SK-N-SH treated with all-trans-retinoic acid at 6 μM for 48 hours (cell line): ENCODE data around the gene KCNK5.

Experiments used
- ATAC-seq: fragments of 200-7000 bp; cut with Tn5 transposase; 3 replicates; pipeline ENCODE4 v1.9.1; 2020; ENCODE audit warnings: mild to moderate bottlenecking, moderate library complexity
- ARNTL ChIP-seq: fragments of 450-650 bp; formaldehyde crosslinking; IDR thresholded peaks from 2 replicates; pipeline ENCODE4 v1.5.0; 2020; ENCODE audit warnings: low read depth, mild to moderate bottlenecking, moderate library complexity, borderline replicate concordance
- BACH2 ChIP-seq: fragments of 250-450 bp; sonication (Bioruptor Pico); IDR thresholded peaks from 2 replicates; pipeline ENCODE4 v1.9.0; 2021; ENCODE audit warnings: mild to moderate bottlenecking, borderline replicate concordance
- CSDC2 ChIP-seq: fragments of 250-450 bp; sonication (Bioruptor Pico); IDR thresholded peaks from 2 replicates; pipeline ENCODE4 v1.5.0; 2020; ENCODE audit warnings: mild to moderate bottlenecking, moderate library complexity
- ESRRG ChIP-seq: fragments of 250-450 bp; sonication (Bioruptor Pico); IDR thresholded peaks from 2 replicates; pipeline ENCODE4 v1.6.1; 2021; ENCODE audit warnings: mild to moderate bottlenecking
- GLIS3 ChIP-seq: fragments of 250-450 bp; sonication (Bioruptor Pico); IDR thresholded peaks from 2 replicates; pipeline ENCODE4 v1.5.0; 2020; ENCODE audit warnings: mild to moderate bottlenecking, moderate library complexity
- OSR1 ChIP-seq: fragments of 250-450 bp; sonication (Bioruptor Pico); IDR thresholded peaks from 2 replicates; pipeline ENCODE4 v1.8.0; 2022; ENCODE audit warnings: moderate library complexity, mild to moderate bottlenecking, inconsistent platforms
- PPARA ChIP-seq: fragments of 250-450 bp; sonication (Bioruptor Pico); IDR thresholded peaks from 2 replicates; pipeline ENCODE4 v1.5.0; 2020; ENCODE audit warnings: mild to moderate bottlenecking, borderline replicate concordance
- SNAI2 ChIP-seq: fragments of 250-450 bp; sonication (Bioruptor Pico); IDR thresholded peaks from 2 replicates; pipeline ENCODE4 v1.5.0; 2020; ENCODE audit warnings: mild to moderate bottlenecking, moderate library complexity
- TCF4 ChIP-seq: fragments of 250-450 bp; sonication (Bioruptor Pico); IDR thresholded peaks from 2 replicates; pipeline ENCODE4 v1.8.0; 2021; ENCODE audit warnings: mild to moderate bottlenecking, moderate library complexity, borderline replicate concordance
- TOX ChIP-seq: fragments of 250-450 bp; sonication (Bioruptor Pico); IDR thresholded peaks from 2 replicates; pipeline ENCODE4 v1.8.0; 2021; ENCODE audit warnings: mild to moderate bottlenecking, moderate library complexity, borderline replicate concordance
- ZC3H10 ChIP-seq: fragments of 250-450 bp; sonication (Bioruptor Pico); IDR thresholded peaks from 2 replicates; pipeline ENCODE4 v1.5.1; 2021; ENCODE audit warnings: mild to moderate bottlenecking, moderate library complexity
- ZFP3 ChIP-seq: fragments of 250-450 bp; sonication (Bioruptor Pico); IDR thresholded peaks from 2 replicates; pipeline ENCODE4 v1.5.0; 2020; ENCODE audit warnings: mild to moderate bottlenecking, moderate library complexity
- ZFP30 ChIP-seq: fragments of 450-650 bp; formaldehyde crosslinking; IDR thresholded peaks from 2 replicates; pipeline ENCODE4 v1.5.0; 2022; ENCODE audit warnings: mild to moderate bottlenecking, moderate library complexity
- ZNF565 ChIP-seq: fragments of 450-650 bp; formaldehyde crosslinking; conservative IDR thresholded peaks from 2 replicates; pipeline ENCODE4 v1.5.0; 2020; ENCODE audit warnings: low read depth, mild to moderate bottlenecking, moderate library complexity
- ZNF70 ChIP-seq: fragments of 450-650 bp; formaldehyde crosslinking; IDR thresholded peaks from 2 replicates; pipeline ENCODE4 v1.5.0; 2020; ENCODE audit warnings: mild to moderate bottlenecking, moderate library complexity
- ZNF8 ChIP-seq: fragments of 450-650 bp; formaldehyde crosslinking; IDR thresholded peaks from 2 replicates; pipeline ENCODE4 v1.5.0; 2020; ENCODE audit warnings: mild to moderate bottlenecking, moderate library complexity
- TF ChIP-seq, protein P1 (sequence below): fragments of 250-450 bp; sonication (Bioruptor Pico); IDR thresholded peaks from 2 replicates; pipeline ENCODE4 v1.5.1; 2021; ENCODE audit warnings: mild to moderate bottlenecking, moderate library complexity
- TF ChIP-seq, protein P2 (sequence below): fragments of 250-450 bp; sonication (Bioruptor Pico); IDR thresholded peaks from 2 replicates; pipeline ENCODE4 v1.8.0; 2021; ENCODE audit warnings: low read depth, mild to moderate bottlenecking, moderate library complexity, borderline replicate concordance
- TF ChIP-seq, protein P3 (sequence below): fragments of 250-450 bp; sonication (Bioruptor Pico); IDR thresholded peaks from 2 replicates; pipeline ENCODE4 v1.5.0; 2020; ENCODE audit warnings: mild to moderate bottlenecking, moderate library complexity

The KCNK5 gene

DNA sequence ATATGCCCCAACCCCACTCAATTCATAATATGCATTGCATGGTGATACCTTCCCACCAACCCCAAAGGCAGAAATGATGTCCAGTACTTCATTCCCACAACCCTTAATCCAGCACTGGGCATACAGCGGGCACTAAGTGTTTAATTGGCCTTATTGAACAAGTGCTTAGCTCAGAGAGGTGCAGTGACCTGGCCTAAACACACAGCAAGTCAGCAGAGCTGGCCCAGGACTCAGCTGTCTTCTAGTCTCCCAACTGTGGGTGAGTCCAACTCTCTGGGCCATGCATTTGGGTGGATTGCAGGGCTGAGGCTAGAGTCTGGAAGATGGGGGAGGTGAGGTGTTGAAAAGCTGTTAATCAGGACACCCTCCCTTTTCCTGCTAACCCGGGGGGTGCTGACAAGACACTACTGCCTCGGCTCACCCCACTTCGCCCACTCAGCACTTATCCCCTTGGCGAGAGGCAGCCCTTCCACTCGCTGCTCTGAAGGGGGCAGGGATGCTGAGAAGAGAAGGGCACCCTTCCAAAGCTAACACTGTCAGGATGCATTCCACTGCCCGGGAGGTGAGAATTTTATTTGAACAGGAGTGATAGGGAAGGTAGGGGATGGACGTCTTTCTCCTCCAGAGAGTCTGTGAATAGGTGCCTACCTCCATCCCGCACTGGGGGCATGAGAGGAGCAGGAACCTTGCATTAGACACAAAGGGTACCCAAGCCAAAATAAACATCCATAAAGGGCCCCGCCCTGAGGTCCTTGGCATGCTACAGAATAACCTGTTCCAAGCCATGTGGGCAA, 14.2 kb downstream of the KCNK5 start:
- ATAC-seq: no peak
- TF ChIP-seq PPARA (no peak), BACH2 (CRISPR knock-in tag) (no peak), ZFP3 (CRISPR knock-in tag) (no peak), ARNTL (CRISPR knock-in tag) (no peak), ZC3H10 (CRISPR knock-in tag) (no peak), ZNF8 (no peak), ZFP30 (no peak), OSR1 (CRISPR knock-in tag) (no peak), GLIS3 (no peak), ESRRG (CRISPR knock-in tag) (no peak)
- TF ChIP-seq, protein P1, sequence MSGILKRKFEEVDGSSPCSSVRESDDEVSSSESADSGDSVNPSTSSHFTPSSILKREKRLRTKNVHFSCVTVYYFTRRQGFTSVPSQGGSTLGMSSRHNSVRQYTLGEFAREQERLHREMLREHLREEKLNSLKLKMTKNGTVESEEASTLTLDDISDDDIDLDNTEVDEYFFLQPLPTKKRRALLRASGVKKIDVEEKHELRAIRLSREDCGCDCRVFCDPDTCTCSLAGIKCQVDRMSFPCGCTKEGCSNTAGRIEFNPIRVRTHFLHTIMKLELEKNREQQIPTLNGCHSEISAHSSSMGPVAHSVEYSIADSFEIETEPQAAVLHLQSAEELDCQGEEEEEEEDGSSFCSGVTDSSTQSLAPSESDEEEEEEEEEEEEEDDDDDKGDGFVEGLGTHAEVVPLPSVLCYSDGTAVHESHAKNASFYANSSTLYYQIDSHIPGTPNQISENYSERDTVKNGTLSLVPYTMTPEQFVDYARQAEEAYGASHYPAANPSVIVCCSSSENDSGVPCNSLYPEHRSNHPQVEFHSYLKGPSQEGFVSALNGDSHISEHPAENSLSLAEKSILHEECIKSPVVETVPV (CRISPR knock-in tag): no peak
- TF ChIP-seq, protein P2, sequence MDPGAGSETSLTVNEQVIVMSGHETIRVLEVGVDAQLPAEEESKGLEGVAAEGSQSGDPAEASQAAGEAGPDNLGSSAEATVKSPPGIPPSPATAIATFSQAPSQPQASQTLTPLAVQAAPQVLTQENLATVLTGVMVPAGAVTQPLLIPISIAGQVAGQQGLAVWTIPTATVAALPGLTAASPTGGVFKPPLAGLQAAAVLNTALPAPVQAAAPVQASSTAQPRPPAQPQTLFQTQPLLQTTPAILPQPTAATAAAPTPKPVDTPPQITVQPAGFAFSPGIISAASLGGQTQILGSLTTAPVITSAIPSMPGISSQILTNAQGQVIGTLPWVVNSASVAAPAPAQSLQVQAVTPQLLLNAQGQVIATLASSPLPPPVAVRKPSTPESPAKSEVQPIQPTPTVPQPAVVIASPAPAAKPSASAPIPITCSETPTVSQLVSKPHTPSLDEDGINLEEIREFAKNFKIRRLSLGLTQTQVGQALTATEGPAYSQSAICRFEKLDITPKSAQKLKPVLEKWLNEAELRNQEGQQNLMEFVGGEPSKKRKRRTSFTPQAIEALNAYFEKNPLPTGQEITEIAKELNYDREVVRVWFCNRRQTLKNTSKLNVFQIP (CRISPR knock-in tag): no peak
- TF ChIP-seq, protein P3, sequence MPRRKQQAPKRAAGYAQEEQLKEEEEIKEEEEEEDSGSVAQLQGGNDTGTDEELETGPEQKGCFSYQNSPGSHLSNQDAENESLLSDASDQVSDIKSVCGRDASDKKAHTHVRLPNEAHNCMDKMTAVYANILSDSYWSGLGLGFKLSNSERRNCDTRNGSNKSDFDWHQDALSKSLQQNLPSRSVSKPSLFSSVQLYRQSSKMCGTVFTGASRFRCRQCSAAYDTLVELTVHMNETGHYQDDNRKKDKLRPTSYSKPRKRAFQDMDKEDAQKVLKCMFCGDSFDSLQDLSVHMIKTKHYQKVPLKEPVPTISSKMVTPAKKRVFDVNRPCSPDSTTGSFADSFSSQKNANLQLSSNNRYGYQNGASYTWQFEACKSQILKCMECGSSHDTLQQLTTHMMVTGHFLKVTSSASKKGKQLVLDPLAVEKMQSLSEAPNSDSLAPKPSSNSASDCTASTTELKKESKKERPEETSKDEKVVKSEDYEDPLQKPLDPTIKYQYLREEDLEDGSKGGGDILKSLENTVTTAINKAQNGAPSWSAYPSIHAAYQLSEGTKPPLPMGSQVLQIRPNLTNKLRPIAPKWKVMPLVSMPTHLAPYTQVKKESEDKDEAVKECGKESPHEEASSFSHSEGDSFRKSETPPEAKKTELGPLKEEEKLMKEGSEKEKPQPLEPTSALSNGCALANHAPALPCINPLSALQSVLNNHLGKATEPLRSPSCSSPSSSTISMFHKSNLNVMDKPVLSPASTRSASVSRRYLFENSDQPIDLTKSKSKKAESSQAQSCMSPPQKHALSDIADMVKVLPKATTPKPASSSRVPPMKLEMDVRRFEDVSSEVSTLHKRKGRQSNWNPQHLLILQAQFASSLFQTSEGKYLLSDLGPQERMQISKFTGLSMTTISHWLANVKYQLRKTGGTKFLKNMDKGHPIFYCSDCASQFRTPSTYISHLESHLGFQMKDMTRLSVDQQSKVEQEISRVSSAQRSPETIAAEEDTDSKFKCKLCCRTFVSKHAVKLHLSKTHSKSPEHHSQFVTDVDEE (CRISPR knock-in tag): no peak

DNA sequence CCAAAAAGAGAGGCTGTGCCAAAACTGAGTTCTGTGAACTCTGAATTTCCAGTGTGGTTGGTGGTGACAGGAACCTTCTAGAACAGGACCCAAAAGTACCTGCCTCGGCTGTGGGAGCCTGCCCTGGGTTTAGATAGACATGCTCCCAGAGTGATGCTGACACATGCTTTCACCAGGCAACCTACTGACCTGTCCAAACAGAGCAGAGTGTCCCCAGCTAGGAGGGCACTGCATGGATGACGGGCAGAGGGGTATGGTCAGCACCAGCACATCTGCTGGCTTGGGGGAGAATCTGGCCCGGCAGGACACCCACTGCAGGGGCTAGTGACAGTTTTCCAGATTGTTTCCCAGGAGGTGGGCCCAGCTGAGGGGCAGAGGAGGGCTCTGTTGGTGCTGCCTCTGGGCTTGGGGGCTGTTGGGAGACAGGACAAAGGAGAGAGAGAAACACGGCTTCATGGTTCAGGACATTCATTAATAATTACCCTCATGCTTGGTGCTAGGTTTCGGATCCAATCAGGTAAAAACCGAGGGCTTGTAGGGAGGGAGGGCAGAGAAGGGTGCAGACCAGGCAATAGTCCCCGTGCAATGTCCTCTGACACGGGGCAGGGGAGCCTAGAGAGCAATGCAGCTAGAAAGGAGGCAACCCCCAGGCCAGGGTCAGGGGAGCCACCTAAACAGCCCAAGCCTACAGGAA, 15.0 kb downstream of the KCNK5 start:
- no peak for ATAC-seq
- TF ChIP-seq GLIS3 (no peak), TOX (CRISPR knock-in tag) (no peak), ESRRG (CRISPR knock-in tag) (no peak), ZNF8 (no peak), BACH2 (CRISPR knock-in tag) (no peak), ZFP30 (no peak), ZNF565 (CRISPR knock-in tag) (no peak), ZNF70 (CRISPR knock-in tag) (no peak), PPARA (no peak), ZFP3 (CRISPR knock-in tag) (no peak), CSDC2 (no peak), TCF4 (CRISPR knock-in tag) (no peak), SNAI2 (CRISPR knock-in tag) (no peak), OSR1 (CRISPR knock-in tag) (no peak)
- TF ChIP-seq, protein P2 (CRISPR knock-in tag): no peak
- TF ChIP-seq, protein P1 (CRISPR knock-in tag): no peak
